Loucy (cell line): Measurements from ENCODE around the gene WNT11.

Experiments used
- H2AFZ ChIP-seq: fragments of 200-600 bp; sonication (generic); 2 replicates; pipeline ENCODE4 v1.6.0; 2016; ENCODE audit warnings: antibody characterized with exemption, mild to moderate bottlenecking, low read length, moderate library complexity
- H3F3A ChIP-seq: fragments of 200-600 bp; 2 replicates; pipeline ENCODE4 v1.6.0; 2016; ENCODE audit warnings: antibody characterized with exemption, low read depth, mild to moderate bottlenecking
- H3K27me3 ChIP-seq: fragments of 200-600 bp; sonication (generic); 2 replicates; pipeline ENCODE4 v1.6.1; 2014; ENCODE audit warnings: low read length, mild to moderate bottlenecking; ENCODE audit not compliant: insufficient read depth, poor library complexity, severe bottlenecking
- H3K36me3 ChIP-seq: fragments of 200-600 bp; sonication (generic); 2 replicates; pipeline ENCODE4 v1.6.1; 2016; ENCODE audit warnings: low read length; ENCODE audit not compliant: insufficient read depth
- H3K4me1 ChIP-seq: fragments of 200-600 bp; sonication (generic); 2 replicates; pipeline ENCODE4 v1.5.1; 2014; ENCODE audit warnings: low read length, mild to moderate bottlenecking; ENCODE audit not compliant: insufficient read depth, poor library complexity, severe bottlenecking
- H3K4me2 ChIP-seq: fragments of 200-600 bp; sonication (generic); 2 replicates; pipeline ENCODE4 v1.6.0; 2014; ENCODE audit warnings: antibody characterized with exemption, low read length, low read depth, mild to moderate bottlenecking; ENCODE audit not compliant: poor library complexity, severe bottlenecking
- H3K4me3 ChIP-seq: fragments of 200-600 bp; sonication (generic); 2 replicates; pipeline ENCODE4 v1.5.1; 2014; ENCODE audit warnings: low read length, mild to moderate bottlenecking, mixed read lengths; ENCODE audit not compliant: poor library complexity, severe bottlenecking
- H3K79me2 ChIP-seq: fragments of 200-600 bp; sonication (generic); 2 replicates; pipeline ENCODE4 v1.6.1; 2014; ENCODE audit warnings: low read length; ENCODE audit not compliant: insufficient read depth
- H3K9ac ChIP-seq: fragments of 200-600 bp; sonication (generic); 2 replicates; pipeline ENCODE4 v1.6.0; 2014; ENCODE audit warnings: mild to moderate bottlenecking, low read depth, low read length, moderate library complexity; ENCODE audit not compliant: poor library complexity, severe bottlenecking
- H3K9me2 ChIP-seq: fragments of 200-600 bp; sonication (generic); replicated peaks from 2 replicates; pipeline ENCODE4 v1.6.1; 2016; ENCODE audit warnings: low read depth, low read length, mixed read lengths
- H3K9me3 ChIP-seq: fragments of 200-600 bp; sonication (generic); 2 replicates; pipeline ENCODE4 v1.6.1; 2014; ENCODE audit warnings: mild to moderate bottlenecking, antibody characterized with exemption, low read length, low read depth; ENCODE audit not compliant: insufficient read depth
- H4K20me1 ChIP-seq: fragments of 200-600 bp; sonication (generic); 2 replicates; pipeline ENCODE4 v1.6.0; 2014; ENCODE audit warnings: antibody characterized with exemption, low read length, mild to moderate bottlenecking; ENCODE audit not compliant: insufficient read depth, poor library complexity, severe bottlenecking
- CTCF ChIP-seq: fragments of 200-600 bp; sonication (generic); conservative IDR thresholded peaks from 2 replicates; pipeline ENCODE4 v1.5.1; 2014; ENCODE audit warnings: mild to moderate bottlenecking, antibody characterized with exemption, low read length
- EZH2phosphoT487 ChIP-seq: fragments of 200-600 bp; IDR thresholded peaks from 2 replicates; pipeline ENCODE4 v1.6.1; 2018; ENCODE audit warnings: antibody characterized with exemption, mild to moderate bottlenecking, moderate library complexity, borderline replicate concordance

The WNT11 gene

GRCh38 chr11:76221365-76221764 is 15.1 kb upstream of the WNT11 start:
- H3K4me2 ChIP-seq, result no peak overlapping the region
- H3K9ac ChIP-seq, result no peak overlapping the region
- H4K20me1 ChIP-seq, result no peaks in the 10 kb centered on the region
- no peaks in the 10 kb centered on the region for H3F3A ChIP-seq
- H3K4me1 ChIP-seq, result no peaks in the 10 kb centered on the region
- no peaks in the 10 kb centered on the region for H3K36me3 ChIP-seq
- no peaks in the 10 kb centered on the region for H3K79me2 ChIP-seq
- H3K9me2 ChIP-seq, result no peaks in the 10 kb centered on the region
- TF ChIP-seq CTCF (no peak), EZH2phosphoT487 (no peak)
- no peak overlapping the region for H2AFZ ChIP-seq
- no peaks in the 10 kb centered on the region for H3K27me3 ChIP-seq
- no peak overlapping the region for H3K4me3 ChIP-seq
- H3K9me3 ChIP-seq, result no peaks in the 10 kb centered on the region

- H3K9ac ChIP-seq, result no peak overlapping the region
- H3K36me3 ChIP-seq, result no peaks in the 10 kb centered on the region
- no peaks in the 10 kb centered on the region for H3K9me3 ChIP-seq
- no peaks in the 10 kb centered on the region for H4K20me1 ChIP-seq
- peaks cover 12% of the 10 kb centered on the region for H3K4me1 ChIP-seq
- no peak overlapping the region for H3K4me3 ChIP-seq
- no peak overlapping the region for H3K4me2 ChIP-seq
- no peaks in the 10 kb centered on the region for H3K27me3 ChIP-seq
- H3K9me2 ChIP-seq, result no peaks in the 10 kb centered on the region
- H3K79me2 ChIP-seq, result no peaks in the 10 kb centered on the region
- no peak overlapping the region for H2AFZ ChIP-seq
- no peak for TF ChIP-seq CTCF
- TF ChIP-seq EZH2phosphoT487, result no peak
- H3F3A ChIP-seq, result no peaks in the 10 kb centered on the region
These were observed 12.9 kb upstream of the WNT11 start for GRCh38 chr11:76219243-76219642.

GRCh38 chr11:76218449-76219178 is 12.3 kb upstream of the WNT11 start:
- no peaks in the 10 kb centered on the region for H4K20me1 ChIP-seq
- no peaks in the 10 kb centered on the region for H3K79me2 ChIP-seq
- H3K4me1 ChIP-seq, result peaks cover 13% of the 10 kb centered on the region
- H3K27me3 ChIP-seq, result no peaks in the 10 kb centered on the region
- TF ChIP-seq CTCF, result no peak
- TF ChIP-seq EZH2phosphoT487, result no peak
- H3K36me3 ChIP-seq, result no peaks in the 10 kb centered on the region
- no peak overlapping the region for H3K9ac ChIP-seq
- H3K9me3 ChIP-seq, result no peaks in the 10 kb centered on the region
- no peak overlapping the region for H2AFZ ChIP-seq
- H3K4me2 ChIP-seq, result no peak overlapping the region
- no peak overlapping the region for H3K4me3 ChIP-seq
- H3K9me2 ChIP-seq, result no peaks in the 10 kb centered on the region
- H3F3A ChIP-seq, result no peaks in the 10 kb centered on the region
